Mucosa of stomach (tissue), 1 donor: ENCODE data around the gene CARMIL1.

Experiments used
- H3K27me3 ChIP-seq: one replicate; pipeline ENCODE4 v1.7.0; 2013; ENCODE audit warnings: mild to moderate bottlenecking, low read length; ENCODE audit not compliant: control insufficient read depth, insufficient read depth
- H3K36me3 ChIP-seq: one replicate; pipeline ENCODE4 v1.7.0; 2013; ENCODE audit warnings: low read length; ENCODE audit not compliant: control insufficient read depth, insufficient read depth
- H3K4me1 ChIP-seq: one replicate; pipeline ENCODE4 v1.7.0; 2013; ENCODE audit warnings: mild to moderate bottlenecking, low read length; ENCODE audit not compliant: control insufficient read depth, insufficient read depth
- H3K4me3 ChIP-seq: one replicate; pipeline ENCODE4 v1.7.0; 2013; ENCODE audit warnings: low read length
- H3K9ac ChIP-seq: one replicate; pipeline ENCODE4 v1.7.0; 2013; ENCODE audit warnings: mild to moderate bottlenecking, low read length, moderate library complexity
- H3K9me3 ChIP-seq: one replicate; pipeline ENCODE4 v1.7.0; 2013; ENCODE audit warnings: mild to moderate bottlenecking, low read length, moderate library complexity; ENCODE audit not compliant: control insufficient read depth
- donor health status: Pancreatic carcinoma.

The CARMIL1 gene

DNA sequence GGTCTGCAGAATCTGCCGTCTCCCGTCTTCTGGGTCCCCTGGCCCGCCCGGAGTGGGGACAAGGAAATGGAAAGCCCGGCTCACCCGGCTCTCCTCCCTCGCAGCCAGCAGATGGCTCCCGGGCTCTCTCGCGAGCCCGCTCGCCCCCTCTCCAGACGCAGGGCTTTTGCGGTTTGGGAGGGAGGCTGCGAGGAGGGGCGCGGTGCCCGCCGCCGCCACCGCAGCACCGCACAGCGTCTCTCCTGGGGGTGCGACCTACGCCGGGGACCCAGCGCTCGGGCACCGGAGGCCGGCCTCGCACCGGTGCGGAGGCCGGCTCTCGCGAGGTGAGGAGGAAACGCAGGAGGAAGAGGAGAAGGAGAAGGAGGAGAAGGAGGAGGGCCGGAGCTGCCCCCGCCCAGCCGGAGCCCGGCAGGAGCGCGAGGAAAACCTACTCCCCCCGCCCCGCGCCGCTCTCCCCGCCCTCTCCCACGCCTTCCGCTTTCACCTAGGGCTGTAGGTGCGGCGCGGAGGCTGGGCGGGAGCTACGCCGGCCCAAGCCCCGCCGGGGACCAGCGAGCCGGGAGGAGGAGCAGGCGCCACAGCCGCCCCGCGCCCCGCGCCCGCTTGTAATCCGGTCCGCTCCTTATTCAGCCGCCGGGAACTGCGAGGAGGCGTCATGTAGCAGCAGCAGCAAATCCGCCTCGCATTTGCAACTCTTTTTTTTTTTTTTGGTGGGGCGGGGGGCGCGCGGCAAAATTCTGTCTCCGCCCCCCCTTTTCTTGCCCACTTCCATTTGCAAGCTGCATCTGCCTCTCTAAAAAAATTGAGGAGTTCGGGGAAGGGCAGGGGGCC is at the start of gene CARMIL1:
CARMIL1 (plus strand) TSS at position 461 of the 834 bp plus-strand sequence. CDS start 422 bp downstream, outside the sequence.
- Histone ChIP-seq H3K4me1 (peaks cover 21% of the 10 kb centered on the region), H3K27me3 (no peaks in the 10 kb centered on the region), H3K36me3 (no peaks in the 10 kb centered on the region), H3K9ac (peak within 1 kb of the TSS; percentile 93), H3K9me3 (no peaks in the 10 kb centered on the region), H3K4me3 (peak within 1 kb of the TSS; percentile 89)

DNA sequence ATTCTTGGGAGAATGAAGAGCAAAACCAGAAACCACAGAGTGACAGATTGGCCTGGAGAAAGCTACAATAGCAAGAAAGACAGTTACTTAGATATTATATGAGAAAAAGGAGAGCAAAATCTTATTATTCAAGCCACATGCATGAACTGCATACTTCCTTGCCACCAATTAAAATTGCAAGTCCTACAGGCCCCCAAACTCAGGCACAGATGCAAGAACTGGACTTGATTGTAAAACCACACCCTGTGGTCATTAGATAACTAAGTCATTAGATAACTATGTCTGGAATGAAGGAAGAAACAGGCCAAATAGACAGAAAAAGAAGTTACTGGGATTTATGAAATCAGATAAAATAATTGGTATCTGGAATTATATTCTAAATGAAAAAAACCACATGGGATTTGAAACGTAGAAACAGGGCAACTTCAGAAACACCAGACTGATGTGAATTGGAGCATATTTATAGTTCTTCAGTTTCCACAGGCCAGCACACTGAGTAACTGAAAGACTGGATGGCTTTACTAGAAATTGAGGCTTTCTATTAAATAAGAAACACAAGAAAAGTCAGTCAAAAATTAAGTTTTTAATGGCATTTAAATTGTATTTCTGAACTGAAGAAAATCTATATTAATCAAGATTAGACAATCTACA is 49.4 kb upstream of the CARMIL1 start:
- Histone ChIP-seq H3K9me3 (no peaks in the 10 kb centered on the region), H3K4me1 (no peaks in the 10 kb centered on the region), H3K4me3 (no peak overlapping the region), H3K9ac (no peak overlapping the region), H3K36me3 (no peaks in the 10 kb centered on the region), H3K27me3 (no peaks in the 10 kb centered on the region)

DNA sequence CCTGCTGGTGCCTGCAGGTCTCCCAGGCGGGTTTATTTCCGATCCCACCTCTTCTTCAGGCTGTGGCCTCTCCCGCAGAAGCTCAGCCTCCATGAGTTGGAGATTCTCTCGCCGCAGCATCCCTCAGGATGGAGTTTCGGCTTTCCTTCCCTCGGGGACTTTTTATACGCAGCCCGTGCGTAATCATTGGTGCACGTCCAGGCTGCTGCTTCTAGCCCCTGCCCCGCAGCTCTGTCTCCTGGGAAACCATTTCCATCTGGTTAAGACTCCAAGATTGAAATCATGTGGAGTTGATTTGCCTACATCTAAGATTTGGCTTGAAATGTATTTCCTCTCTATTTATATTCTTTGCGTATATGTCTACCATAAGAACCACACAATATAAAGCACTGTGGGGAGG is 46.7 kb upstream of the CARMIL1 start:
- H3K4me3 ChIP-seq: no peak overlapping the region
- H3K36me3 ChIP-seq: no peaks in the 10 kb centered on the region
- H3K9me3 ChIP-seq: no peaks in the 10 kb centered on the region
- H3K9ac ChIP-seq: no peak overlapping the region
- H3K27me3 ChIP-seq: no peaks in the 10 kb centered on the region
- no peaks in the 10 kb centered on the region for H3K4me1 ChIP-seq

DNA sequence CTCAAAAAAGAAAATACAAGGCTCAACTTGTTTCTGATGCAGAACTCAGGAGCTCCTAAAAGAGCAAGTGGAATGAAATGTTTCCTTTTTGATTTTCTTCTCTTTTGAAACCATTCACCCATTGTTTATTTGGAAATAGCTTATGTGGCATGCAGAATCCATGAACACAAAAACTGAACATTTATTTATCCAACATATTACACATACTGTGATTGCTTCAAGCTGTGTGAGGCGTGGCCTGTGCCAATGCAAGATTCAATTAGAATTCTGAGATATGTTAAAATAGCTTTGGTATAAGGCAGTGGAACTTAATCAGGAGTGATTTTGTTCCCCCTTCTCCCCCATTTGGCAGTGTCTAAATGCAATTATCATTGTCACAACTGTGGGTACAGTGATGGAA is 45.9 kb upstream of the CARMIL1 start:
- Histone ChIP-seq H3K4me1 (no peaks in the 10 kb centered on the region), H3K27me3 (no peaks in the 10 kb centered on the region), H3K36me3 (no peaks in the 10 kb centered on the region), H3K9ac (no peak overlapping the region), H3K4me3 (no peak overlapping the region), H3K9me3 (no peaks in the 10 kb centered on the region)

DNA sequence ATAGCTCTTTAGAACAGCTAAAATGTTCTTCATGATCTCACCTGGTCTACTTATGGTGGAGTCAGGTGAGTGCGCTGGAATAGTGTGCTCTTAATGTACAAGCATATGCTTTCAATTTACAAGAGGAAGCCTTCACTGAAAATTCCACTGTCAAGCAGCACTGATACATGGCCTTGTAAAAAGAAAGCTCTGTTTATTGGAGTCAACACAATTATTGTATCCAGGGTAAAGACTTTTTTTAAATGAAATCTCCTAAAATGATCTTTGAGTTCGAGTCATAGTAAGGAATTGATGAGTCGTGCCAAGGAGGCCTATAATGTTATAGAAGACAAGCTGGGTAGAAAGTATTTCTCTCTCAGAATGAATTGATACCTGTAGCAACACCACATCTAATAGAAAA is 41.6 kb upstream of the CARMIL1 start:
- H3K27me3 ChIP-seq: no peaks in the 10 kb centered on the region
- no peak overlapping the region for H3K4me3 ChIP-seq
- H3K4me1 ChIP-seq: no peaks in the 10 kb centered on the region
- no peak overlapping the region for H3K9ac ChIP-seq
- H3K9me3 ChIP-seq: no peaks in the 10 kb centered on the region
- no peaks in the 10 kb centered on the region for H3K36me3 ChIP-seq

DNA sequence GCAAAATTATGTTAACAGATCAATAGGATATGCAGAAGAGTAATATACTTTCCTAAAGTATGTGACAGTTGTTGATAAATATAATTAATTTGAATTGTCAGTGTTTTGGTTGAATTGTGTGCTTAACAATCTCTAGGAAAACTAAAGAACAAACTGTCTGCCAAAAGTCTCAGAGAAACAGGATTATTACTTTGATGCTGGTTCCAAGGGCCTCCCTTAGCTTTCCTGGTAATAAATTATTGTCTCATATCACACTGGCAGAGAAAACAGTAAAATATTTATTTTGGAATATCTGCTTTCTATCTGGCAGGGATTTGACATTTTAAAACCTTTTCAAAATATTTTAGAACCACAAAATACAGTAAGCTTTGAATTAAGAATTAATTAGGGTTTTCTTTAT is 40.1 kb upstream of the CARMIL1 start:
- Histone ChIP-seq H3K4me1 (no peaks in the 10 kb centered on the region), H3K36me3 (no peaks in the 10 kb centered on the region), H3K9ac (no peak overlapping the region), H3K4me3 (no peak overlapping the region), H3K27me3 (no peaks in the 10 kb centered on the region), H3K9me3 (no peaks in the 10 kb centered on the region)

DNA sequence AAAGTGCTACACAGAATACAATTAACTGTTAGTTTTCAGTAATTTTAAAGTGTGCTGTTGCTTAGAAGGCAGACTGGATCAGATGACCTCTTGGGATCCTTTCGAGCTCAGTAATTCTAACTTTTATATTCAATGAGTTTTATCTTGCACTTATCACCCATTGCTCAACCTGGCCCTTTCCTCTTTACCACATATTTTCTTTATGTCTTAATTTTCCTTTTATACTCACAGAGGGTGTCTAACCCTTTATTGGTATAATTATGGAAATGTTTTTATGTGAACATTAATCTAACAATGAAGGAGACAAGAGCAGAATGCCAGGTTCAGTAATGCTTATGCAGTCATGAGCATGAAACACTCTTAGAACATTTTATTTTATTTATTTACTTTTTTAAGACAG is 39.7 kb upstream of the CARMIL1 start:
- no peak overlapping the region for H3K4me3 ChIP-seq
- H3K9me3 ChIP-seq: no peaks in the 10 kb centered on the region
- H3K36me3 ChIP-seq: no peaks in the 10 kb centered on the region
- H3K9ac ChIP-seq: no peak overlapping the region
- H3K27me3 ChIP-seq: no peaks in the 10 kb centered on the region
- H3K4me1 ChIP-seq: no peaks in the 10 kb centered on the region

DNA sequence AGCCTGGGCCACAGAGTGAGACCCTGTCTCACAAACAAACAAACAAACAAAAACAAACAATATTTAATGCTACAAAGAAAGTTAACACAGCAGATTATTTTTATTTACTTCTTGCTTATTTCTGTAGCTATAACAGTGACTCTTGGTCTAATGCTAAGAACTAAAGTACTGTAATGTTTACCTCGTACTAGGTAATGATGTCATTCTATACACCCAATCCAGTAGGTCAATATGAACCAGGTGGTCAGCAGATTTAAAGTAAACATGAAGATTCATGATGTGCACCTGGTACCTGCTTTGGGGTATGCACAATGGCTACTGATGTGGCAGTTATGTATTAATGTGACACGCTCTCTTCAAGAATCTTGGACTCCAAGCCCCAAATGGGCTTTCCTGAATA is 36.6 kb upstream of the CARMIL1 start:
- no peaks in the 10 kb centered on the region for H3K9me3 ChIP-seq
- no peaks in the 10 kb centered on the region for H3K27me3 ChIP-seq
- no peaks in the 10 kb centered on the region for H3K36me3 ChIP-seq
- no peak overlapping the region for H3K9ac ChIP-seq
- H3K4me1 ChIP-seq: no peaks in the 10 kb centered on the region
- H3K4me3 ChIP-seq: no peak overlapping the region

DNA sequence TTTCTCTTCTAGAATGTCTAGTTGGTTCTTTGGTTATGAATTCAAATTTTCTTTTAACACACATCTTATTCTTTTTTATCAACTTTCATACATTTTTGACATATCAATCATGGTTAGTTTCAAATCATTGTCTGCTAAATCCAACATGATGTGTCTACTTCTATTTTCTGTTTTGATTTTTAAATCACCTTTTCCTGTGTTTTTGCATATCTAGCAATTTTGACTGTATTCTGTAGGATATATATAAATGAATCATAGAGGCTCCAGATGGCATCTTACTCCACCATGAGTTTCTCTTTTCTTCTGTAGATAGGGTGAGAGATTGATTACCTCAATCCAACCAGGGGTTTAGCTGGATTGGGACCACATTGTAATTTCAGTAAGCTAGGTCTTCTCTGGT is 34.3 kb upstream of the CARMIL1 start:
- no peaks in the 10 kb centered on the region for H3K27me3 ChIP-seq
- H3K36me3 ChIP-seq: no peaks in the 10 kb centered on the region

DNA sequence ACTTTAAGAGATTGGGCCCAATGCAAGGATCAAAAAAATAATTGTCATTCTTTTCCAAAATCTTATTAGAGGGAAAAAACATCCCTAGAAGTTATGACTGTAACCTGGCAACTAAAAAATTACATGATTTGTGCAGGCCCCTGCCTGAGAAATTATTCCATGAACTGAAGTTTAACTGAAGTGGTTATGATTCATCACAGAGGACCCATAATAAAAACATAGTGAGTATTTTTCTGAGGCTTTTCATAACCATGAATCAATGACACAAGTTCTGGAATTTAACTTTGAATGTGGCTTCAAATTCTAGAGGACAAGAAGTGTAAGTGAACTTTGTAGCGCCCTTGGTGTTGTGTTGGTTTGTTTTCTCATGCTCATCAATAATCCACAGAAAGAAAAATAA is 31.1 kb upstream of the CARMIL1 start:
- Histone ChIP-seq H3K4me3 (no peak overlapping the region), H3K27me3 (no peaks in the 10 kb centered on the region), H3K36me3 (no peaks in the 10 kb centered on the region), H3K9me3 (no peaks in the 10 kb centered on the region), H3K4me1 (no peaks in the 10 kb centered on the region), H3K9ac (no peak overlapping the region)

More for the DNA sequence above, 34.3 kb upstream of the CARMIL1 start:
- H3K9ac ChIP-seq: no peak overlapping the region
- no peaks in the 10 kb centered on the region for H3K9me3 ChIP-seq
- no peak overlapping the region for H3K4me3 ChIP-seq
- no peaks in the 10 kb centered on the region for H3K4me1 ChIP-seq

DNA sequence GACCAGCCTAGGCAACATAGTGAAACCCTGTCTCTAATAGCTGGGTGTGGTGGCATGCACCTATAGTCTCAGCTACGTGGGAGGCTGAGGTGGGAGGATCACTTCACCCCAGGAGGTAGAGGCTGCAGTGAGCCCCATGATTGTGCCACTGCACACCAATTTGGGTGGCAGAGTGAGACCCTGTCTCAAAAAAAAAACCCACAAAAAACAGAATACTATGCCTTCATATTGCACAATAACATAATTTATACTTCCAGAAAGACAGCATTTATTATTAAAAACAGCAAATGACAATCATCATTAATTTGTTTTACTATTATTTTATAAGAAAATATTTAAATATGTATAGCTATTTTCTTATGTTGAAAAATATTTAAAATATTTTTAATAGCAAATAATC is 30.0 kb upstream of the CARMIL1 start:
- Histone ChIP-seq H3K9me3 (no peaks in the 10 kb centered on the region), H3K4me3 (no peak overlapping the region), H3K27me3 (no peaks in the 10 kb centered on the region), H3K9ac (no peak overlapping the region), H3K36me3 (no peaks in the 10 kb centered on the region), H3K4me1 (no peaks in the 10 kb centered on the region)

DNA sequence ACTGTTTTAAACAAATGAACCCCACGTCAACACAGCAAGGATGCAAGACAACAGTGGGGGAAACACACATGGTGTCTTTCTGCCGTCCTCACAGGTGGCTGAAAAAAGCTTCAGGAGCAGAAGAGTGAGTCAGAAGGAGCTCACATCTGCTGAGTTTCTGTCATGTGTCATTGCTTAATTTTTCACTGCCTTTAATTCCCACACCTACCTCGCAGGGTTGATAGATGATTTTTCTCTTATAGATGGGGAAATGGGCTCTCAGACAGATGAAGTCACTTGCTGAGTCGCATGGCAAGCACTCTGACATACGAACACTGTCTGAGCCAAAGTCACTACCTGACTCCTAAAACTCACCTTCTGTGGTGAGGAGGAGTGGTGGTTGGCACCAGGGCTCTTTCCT is 28.3 kb upstream of the CARMIL1 start:
- Histone ChIP-seq H3K4me3 (no peak overlapping the region), H3K4me1 (no peaks in the 10 kb centered on the region), H3K27me3 (no peaks in the 10 kb centered on the region), H3K9ac (no peak overlapping the region), H3K36me3 (no peaks in the 10 kb centered on the region), H3K9me3 (no peaks in the 10 kb centered on the region)
